Hypothalamus (tissue), 51 donors: ENCODE data around the gene C14orf93.
A peak's percentile ranks its signal among the peaks of the same experiment; 100 is the strongest.

Experiments
- DNase-seq, 51 donors: peaks; one replicate each; lab custom pipeline; 2025; lab: John Stamatoyannopoulos, UW

C14orf93 gene

DNA sequence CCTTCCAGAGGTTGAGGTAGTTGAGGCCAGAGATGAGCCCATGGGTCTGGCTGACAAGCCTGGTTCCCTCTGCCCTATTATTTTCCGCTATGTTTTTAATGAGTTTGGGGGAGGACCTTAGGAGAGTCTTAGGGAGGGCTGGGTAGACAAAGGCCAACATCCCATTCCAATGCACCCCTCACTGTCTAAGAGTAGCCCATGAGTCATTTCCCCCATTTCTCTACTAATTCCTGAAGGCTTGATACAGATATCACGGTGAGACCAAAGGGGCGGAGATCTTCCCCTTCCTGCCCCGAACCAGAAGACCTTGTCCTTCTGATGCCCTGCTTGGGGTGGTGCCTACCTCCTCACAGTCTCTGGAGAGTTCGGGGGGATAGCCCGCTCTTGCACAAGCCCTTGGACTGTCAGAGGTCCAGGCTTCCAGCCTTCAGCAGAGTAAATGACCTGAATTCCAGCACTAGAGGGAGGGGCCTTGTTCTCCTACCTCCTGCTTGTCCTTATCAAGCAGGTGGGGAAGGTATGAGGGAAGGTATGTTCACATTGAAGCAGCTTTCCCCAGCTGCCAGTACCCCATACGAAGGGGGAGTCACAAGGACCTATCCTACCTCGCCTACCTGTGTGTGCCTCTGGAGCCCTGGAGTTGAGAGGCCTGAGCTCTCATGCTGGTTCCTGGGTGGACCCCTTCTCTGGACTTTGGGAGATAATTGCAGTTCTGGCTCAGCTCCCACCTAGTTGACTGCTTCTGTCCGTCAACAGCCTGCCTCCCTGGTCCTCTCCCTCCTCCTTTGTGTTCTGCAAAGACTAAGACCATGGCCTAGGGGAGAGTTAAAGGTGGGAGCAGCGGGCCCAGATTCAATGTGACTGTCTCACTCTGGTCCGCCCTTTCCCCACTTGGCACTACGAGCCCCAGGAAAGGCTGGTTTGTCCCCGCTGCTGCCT lies 35.7 kb upstream of the C14orf93 start:
- DNase-seq: no peak

GRCh38 chr14:23044840-23045239 lies 34.9 kb upstream of the C14orf93 start:
- DNase-seq: no peak

- no peak for DNase-seq
Measured at GRCh38 chr14:23043754-23044153, 33.8 kb upstream of the C14orf93 start.

GRCh38 chr14:23043145-23043544 lies 33.2 kb upstream of the C14orf93 start:
- no peak for DNase-seq

GRCh38 chr14:23042162-23042965 lies 32.4 kb upstream of the C14orf93 start, which contains the start of gene PSMB11:
PSMB11 (plus strand) TSS chr14:23042212; CDS start chr14:23042226, 14 bp downstream.
- no peak for DNase-seq

- DNase-seq: no peak
Measured at GRCh38 chr14:23041729-23042128, 31.8 kb upstream of the C14orf93 start.

DNA sequence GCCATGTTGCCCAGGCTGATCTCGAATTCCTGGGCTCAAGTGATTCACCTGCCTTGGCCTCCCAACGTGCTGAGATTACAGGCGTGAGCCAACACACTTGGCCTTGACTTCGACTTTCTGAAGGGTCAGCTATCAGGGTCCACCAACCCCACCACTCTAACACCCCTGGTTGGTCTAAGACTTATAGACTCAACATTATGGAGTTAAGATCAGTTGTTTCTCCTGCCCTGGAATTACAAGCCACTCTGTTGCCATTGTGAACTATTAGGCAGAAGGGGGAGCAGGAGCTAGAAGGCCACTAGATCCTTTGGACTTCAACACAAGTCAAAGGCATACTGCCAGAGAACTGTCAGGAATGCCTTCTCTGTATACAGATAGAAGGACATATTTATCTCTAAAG lies 30.2 kb upstream of the C14orf93 start:
- DNase-seq: no peak

- DNase-seq: no peak
Measured at GRCh38 chr14:23035303-23036144, 25.6 kb upstream of the C14orf93 start.

- DNase-seq: no peak
Measured at GRCh38 chr14:23034498-23035302, 24.8 kb upstream of the C14orf93 start, which contains the start of gene PSMB5. PSMB5 (minus strand) TSS chr14:23034900; CDS start chr14:23034881, 19 bp downstream.

GRCh38 chr14:23033801-23034497 lies 24.0 kb upstream of the C14orf93 start:
- DNase-seq: no peak

DNA sequence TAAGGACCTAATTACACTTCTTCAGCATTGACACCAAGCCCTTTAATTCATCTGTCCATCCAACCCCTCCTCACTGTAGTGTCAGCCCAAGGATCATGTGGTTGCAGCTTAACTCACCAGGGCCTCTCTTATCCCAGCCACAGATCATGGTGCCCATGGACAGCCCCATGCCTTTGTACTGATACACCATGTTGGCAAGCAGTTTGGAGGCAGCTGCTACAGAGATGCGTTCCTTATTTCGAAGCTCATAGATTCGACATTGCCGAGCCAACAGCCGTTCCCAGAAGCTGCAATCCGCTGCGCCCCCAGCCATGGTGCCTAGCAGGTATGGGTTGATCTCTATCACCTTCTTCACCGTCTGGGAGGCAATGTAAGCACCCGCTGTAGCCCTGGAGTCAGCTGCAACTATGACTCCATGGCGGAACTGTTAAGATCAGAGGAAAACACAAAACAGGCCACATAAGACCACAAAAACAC lies 23.3 kb upstream of the C14orf93 start:
- no peak for DNase-seq

GRCh38 chr14:23030936-23031335 lies 21.0 kb upstream of the C14orf93 start:
- no peak for DNase-seq

- DNase-seq: peak in 1 of 51 donors; percentile 6
Measured at GRCh38 chr14:23028799-23029198, 18.9 kb upstream of the C14orf93 start.

- no peak for DNase-seq
Measured at GRCh38 chr14:23025151-23025814, 15.3 kb upstream of the C14orf93 start.

DNA sequence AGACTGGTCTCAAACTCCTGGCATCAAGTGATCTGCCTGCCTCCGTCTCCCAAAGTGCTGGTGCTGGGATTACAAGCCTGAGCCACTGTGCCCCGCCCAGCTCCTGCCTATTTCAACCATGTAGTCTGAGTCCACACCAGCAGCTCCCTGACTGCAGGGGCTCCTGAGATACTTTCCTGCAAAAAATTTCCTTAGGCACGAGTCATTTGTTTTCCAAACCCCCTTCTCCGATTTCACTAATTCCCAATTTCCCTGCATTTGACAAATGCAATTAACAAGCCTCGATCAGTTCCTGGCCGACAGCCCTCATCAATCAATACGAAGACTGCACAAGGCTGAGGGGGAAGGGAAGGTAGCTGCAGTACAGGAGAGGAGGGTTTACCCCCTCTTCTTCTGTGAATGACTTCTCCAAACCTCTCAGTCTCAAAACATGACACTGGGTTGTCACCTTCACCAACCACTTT lies 14.7 kb upstream of the C14orf93 start:
- DNase-seq: no peak

- no peak for DNase-seq
Measured at GRCh38 chr14:23023795-23024152, 13.8 kb upstream of the C14orf93 start.

DNA sequence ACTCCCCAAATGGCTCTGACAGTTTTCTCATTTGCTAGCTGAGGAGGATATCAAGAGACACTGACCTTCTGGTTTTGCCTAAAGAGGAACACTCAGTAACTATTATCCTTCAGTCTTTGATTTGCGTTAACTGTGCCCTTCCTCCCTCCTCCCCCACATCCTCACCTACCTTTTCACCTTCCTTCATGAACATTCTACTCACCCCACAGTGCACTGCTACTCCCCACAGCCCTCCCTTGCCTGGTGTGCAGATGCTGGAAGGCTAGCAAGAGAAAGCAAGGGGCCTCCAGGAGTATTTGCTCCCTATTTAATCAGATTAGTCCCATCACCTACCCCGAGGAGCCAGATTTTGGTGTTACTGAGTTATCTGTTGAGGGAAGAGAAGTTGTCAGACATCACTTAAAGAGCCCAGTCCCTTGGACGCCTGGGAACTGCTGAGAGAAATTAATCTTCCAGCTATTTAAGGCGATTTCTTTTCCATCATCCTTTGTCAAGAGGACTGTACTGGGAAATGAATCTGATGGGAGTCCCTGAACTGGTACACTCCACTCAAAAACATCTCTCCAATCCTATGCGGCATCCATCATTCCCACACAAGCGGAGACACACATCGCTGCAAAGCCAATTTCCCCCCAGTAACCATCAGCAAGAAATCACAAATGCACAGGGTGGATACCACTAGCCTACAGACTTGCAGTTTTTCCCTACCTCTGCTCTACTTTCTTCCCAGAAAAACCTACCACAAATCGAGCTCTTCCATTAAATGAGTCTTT lies 13.3 kb upstream of the C14orf93 start:
- no peak for DNase-seq
